Lung microvascular endothelial cell (primary cell): ENCODE measurements around the gene CAMKK1. TPM values are rescaled to one million over a fixed set of nuclear protein-coding genes. Genes with fewer than 3 reads are reported as not detected.
A peak's percentile ranks its signal among the peaks of the same experiment; 100 is the strongest.
"Not testable (repeated sequence)": the region's sequence is repeated elsewhere in the genome, so short reads cannot be mapped to it uniquely, and the experiment has no call there.

Experiments
- DNase-seq, 2 donors: peaks; one replicate each; pipeline versions ENCODE4 v3.0.0 to v3.0.0-alpha.2; 2010; ENCODE audit warnings: low read depth in 2 of 2
- total RNA-seq: library from RNA; depleted of rRNA; stranded (reverse); fragments of >200 nt; gene quantifications from 2 replicates; pipeline ENCODE4 v1.2.1, GENCODE V29; 2014

CAMKK1 gene
- total RNA-seq, 1 donor from 2014 or later = 0.79 TPM

- DNase-seq = no peak
These were observed 13.0 kb downstream of the CAMKK1 start for GRCh38 chr17:3879591-3880417.

- DNase-seq = no peak
These were observed 13.7 kb downstream of the CAMKK1 start for GRCh38 chr17:3879186-3879585.

GRCh38 chr17:3877220-3877619, 15.6 kb downstream of the CAMKK1 start:
- no peak for DNase-seq

GRCh38 chr17:3875317-3875716, 17.5 kb downstream of the CAMKK1 start:
- DNase-seq = no peak

- DNase-seq = no peak
These were observed 19.0 kb downstream of the CAMKK1 start for GRCh38 chr17:3873862-3874261.

GRCh38 chr17:3870871-3871306, 22.0 kb downstream of the CAMKK1 start:
- DNase-seq = peak; percentile 43 to 60

GRCh38 chr17:3867606-3868005, 25.2 kb downstream of the CAMKK1 start:
- no peak for DNase-seq

GRCh38 chr17:3867106-3867505, 25.7 kb downstream of the CAMKK1 start:
- no peak for DNase-seq

GRCh38 chr17:3866276-3866675, 26.6 kb downstream of the CAMKK1 start:
- no peak for DNase-seq

GRCh38 chr17:3865176-3865575, 27.7 kb downstream of the CAMKK1 start:
- DNase-seq = peak in 1 of 2 donors; percentile 19

GRCh38 chr17:3864534-3864933, 28.3 kb downstream of the CAMKK1 start:
- no peak for DNase-seq

- no peak for DNase-seq
These were observed 30.8 kb downstream of the CAMKK1 start for GRCh38 chr17:3861761-3862681.

GRCh38 chr17:3860939-3861700, 31.7 kb downstream of the CAMKK1 start:
- no peak for DNase-seq

- no peak for DNase-seq
These were observed 32.9 kb downstream of the CAMKK1 start for GRCh38 chr17:3859940-3860339.

GRCh38 chr17:3857261-3858105, 35.4 kb downstream of the CAMKK1 start:
- DNase-seq = no peak

GRCh38 chr17:3854204-3854603, 38.6 kb downstream of the CAMKK1 start:
- DNase-seq = not testable (repeated sequence)

- DNase-seq = no peak
These were observed 40.3 kb downstream of the CAMKK1 start for GRCh38 chr17:3852561-3852960.

GRCh38 chr17:3851461-3852100, 41.3 kb downstream of the CAMKK1 start:
- DNase-seq = no peak

- DNase-seq = no peak
These were observed 44.5 kb downstream of the CAMKK1 start for GRCh38 chr17:3848229-3848835.
